ENCODE measurements around the gene TRIM39. TPM values are rescaled to one million over a fixed set of nuclear protein-coding genes. Genes with fewer than 3 reads are reported as not detected.

Gene TRIM39
- polyA plus RNA-seq, 3 donors, result 3.5 to 16.3 (median 3.6) TPM

DNA sequence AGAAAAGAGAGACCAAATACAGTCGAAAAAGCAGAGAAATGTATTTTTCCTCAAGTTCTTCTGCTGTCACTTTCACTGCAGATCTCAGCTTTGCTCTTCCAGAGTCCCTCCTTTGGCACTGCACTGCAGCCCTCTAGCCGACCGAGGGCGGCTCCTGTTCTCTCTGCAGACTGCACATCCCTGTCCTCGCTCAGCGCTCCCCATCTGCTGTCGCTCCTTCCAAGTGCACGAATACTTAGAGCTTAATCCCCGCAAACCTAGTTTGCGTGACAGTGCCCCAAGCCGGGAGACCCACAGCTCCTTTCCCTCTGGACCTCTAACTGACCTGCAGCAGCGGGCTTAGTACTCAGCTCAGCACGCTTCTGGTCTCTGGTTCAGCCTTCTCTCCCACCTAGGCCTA lies 33.4 kb downstream of the TRIM39 start:
- Mint-ChIP-seq H3K4me3 (peak overlapping the region in 1 of 2 donors; percentile 17), H3K27me3 (ENCODE audit: low read depth in 3 of 3) (peaks cover 61 to 79% (median 67%) of the 10 kb centered on the region in 3 donors), H3K36me3 (peaks cover 0 to 4% of the 10 kb centered on the region in 2 donors), H3K9me3 (peaks cover 0 to 11% (median 5%) of the 10 kb centered on the region in 7 donors), H3K4me1 (peaks cover 7% of the 10 kb centered on the region), H3K27ac (no peak overlapping the region)
- H3K9ac ChIP-seq (ENCODE audit: insufficient read depth, low read length, poor library complexity, severe bottlenecking), result no peak overlapping the region
- TF ChIP-seq, protein P1, sequence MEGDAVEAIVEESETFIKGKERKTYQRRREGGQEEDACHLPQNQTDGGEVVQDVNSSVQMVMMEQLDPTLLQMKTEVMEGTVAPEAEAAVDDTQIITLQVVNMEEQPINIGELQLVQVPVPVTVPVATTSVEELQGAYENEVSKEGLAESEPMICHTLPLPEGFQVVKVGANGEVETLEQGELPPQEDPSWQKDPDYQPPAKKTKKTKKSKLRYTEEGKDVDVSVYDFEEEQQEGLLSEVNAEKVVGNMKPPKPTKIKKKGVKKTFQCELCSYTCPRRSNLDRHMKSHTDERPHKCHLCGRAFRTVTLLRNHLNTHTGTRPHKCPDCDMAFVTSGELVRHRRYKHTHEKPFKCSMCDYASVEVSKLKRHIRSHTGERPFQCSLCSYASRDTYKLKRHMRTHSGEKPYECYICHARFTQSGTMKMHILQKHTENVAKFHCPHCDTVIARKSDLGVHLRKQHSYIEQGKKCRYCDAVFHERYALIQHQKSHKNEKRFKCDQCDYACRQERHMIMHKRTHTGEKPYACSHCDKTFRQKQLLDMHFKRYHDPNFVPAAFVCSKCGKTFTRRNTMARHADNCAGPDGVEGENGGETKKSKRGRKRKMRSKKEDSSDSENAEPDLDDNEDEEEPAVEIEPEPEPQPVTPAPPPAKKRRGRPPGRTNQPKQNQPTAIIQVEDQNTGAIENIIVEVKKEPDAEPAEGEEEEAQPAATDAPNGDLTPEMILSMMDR (IDR thresholded peaks at IDR 0.05), result no peak
- H3K4me2 ChIP-seq (replicated peaks; ENCODE audit: extremely low read depth, low read length, poor library complexity, severe bottlenecking), result no peak overlapping the region
- H3K4me3 ChIP-seq (replicated peaks in 1 of 3; ENCODE audit: low read depth in 2 of 3, low read length in 3 of 3), result no peak overlapping the region
- no peak overlapping the region for H2AFZ ChIP-seq (ENCODE audit: insufficient read depth, low read depth, low read length, poor library complexity, severe bottlenecking)
- no peaks in the 10 kb centered on the region for H4K20me1 ChIP-seq (ENCODE audit: insufficient read depth, low read length)
- no peak for DNase-seq
- H3K27me3 ChIP-seq (ENCODE audit: control insufficient read depth in 2 of 2, insufficient read depth in 2 of 2, low read length in 2 of 2), result peaks cover 83 to 91% of the 10 kb centered on the region in 2 donors
- H3K36me3 ChIP-seq (replicated peaks in 1 of 2; ENCODE audit: control insufficient read depth in 1 of 2, insufficient read depth in 2 of 2, low read length in 2 of 2), result no peaks in the 10 kb centered on the region
- WGBS (ENCODE audit: insufficient coverage), result 52% methylated on average over 13 of the region's 13 CpGs
- no peaks in the 10 kb centered on the region for H3K9me3 ChIP-seq (replicated peaks in 1 of 2; ENCODE audit: control insufficient read depth in 1 of 2, insufficient read depth in 1 of 2, low read length in 2 of 2)
- intact Hi-C loops (cut with micrococcal nuclease), result no loop called here
- no peaks in the 10 kb centered on the region for H3K79me2 ChIP-seq (ENCODE audit: insufficient read depth, low read length)
- H3K4me1 ChIP-seq (ENCODE audit: control insufficient read depth in 1 of 2, insufficient read depth in 2 of 2, low read length in 2 of 2), result peaks cover 7 to 8% of the 10 kb centered on the region in 2 donors
- H3K27ac ChIP-seq (ENCODE audit: low read depth in 1 of 2, low read length in 2 of 2), result no peak overlapping the region

DNA sequence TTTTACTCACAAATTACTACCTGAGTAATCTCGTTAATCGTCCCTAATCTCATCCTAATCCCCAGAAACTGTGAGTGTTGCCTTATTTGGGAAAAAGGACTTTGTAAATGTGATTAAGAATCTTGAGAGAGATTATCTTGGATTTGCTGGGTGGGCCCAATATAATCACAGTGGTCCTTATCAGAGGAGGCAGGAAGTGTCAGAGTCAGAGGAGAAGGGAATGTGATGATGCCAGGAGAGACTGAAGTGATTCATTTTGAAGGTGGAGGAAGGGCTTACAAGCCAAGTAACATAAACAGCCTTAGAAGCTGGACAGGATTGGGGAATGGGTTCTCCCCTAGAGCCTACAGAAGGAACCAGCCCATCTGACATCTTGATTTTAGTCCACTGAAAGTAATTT lies 34.9 kb downstream of the TRIM39 start:
- Histone ChIP-seq H3K79me2 (ENCODE audit: insufficient read depth, low read length) (no peaks in the 10 kb centered on the region), H3K27ac (ENCODE audit: low read depth in 1 of 2, low read length in 2 of 2) (no peak overlapping the region), H3K9me3 (replicated peaks in 1 of 2; ENCODE audit: control insufficient read depth in 1 of 2, insufficient read depth in 1 of 2, low read length in 2 of 2) (no peaks in the 10 kb centered on the region), H3K36me3 (replicated peaks in 1 of 2; ENCODE audit: control insufficient read depth in 1 of 2, insufficient read depth in 2 of 2, low read length in 2 of 2) (no peaks in the 10 kb centered on the region), H3K27me3 (ENCODE audit: control insufficient read depth in 2 of 2, insufficient read depth in 2 of 2, low read length in 2 of 2) (peaks cover 82 to 92% of the 10 kb centered on the region in 2 donors), H2AFZ (ENCODE audit: insufficient read depth, low read depth, low read length, poor library complexity, severe bottlenecking) (no peak overlapping the region), H3K4me1 (ENCODE audit: control insufficient read depth in 1 of 2, insufficient read depth in 2 of 2, low read length in 2 of 2) (peaks cover 7 to 8% of the 10 kb centered on the region in 2 donors), H4K20me1 (ENCODE audit: insufficient read depth, low read length) (no peaks in the 10 kb centered on the region), H3K9ac (ENCODE audit: insufficient read depth, low read length, poor library complexity, severe bottlenecking) (no peak overlapping the region), H3K4me3 (replicated peaks in 1 of 3; ENCODE audit: low read depth in 2 of 3, low read length in 3 of 3) (no peak overlapping the region), H3K4me2 (replicated peaks; ENCODE audit: extremely low read depth, low read length, poor library complexity, severe bottlenecking) (no peak overlapping the region)
- Mint-ChIP-seq H3K4me1 (peaks cover 7% of the 10 kb centered on the region), H3K36me3 (peaks cover 0 to 4% of the 10 kb centered on the region in 2 donors), H3K4me3 (peak overlapping the region in 1 of 2 donors; percentile 17), H3K27me3 (ENCODE audit: low read depth in 3 of 3) (peaks cover 70 to 81% (median 75%) of the 10 kb centered on the region in 3 donors), H3K9me3 (peaks cover 0 to 11% (median 5%) of the 10 kb centered on the region in 7 donors), H3K27ac (no peak overlapping the region)
- intact Hi-C loops (cut with micrococcal nuclease), result no loop called here
- TF ChIP-seq, protein P1 (IDR thresholded peaks at IDR 0.05), result no peak
- no CpG with 5 or more reads among the region's 2 CpGs for WGBS (ENCODE audit: insufficient coverage)
- no peak for DNase-seq
